CD4-positive, alpha-beta T cell (primary cell): ENCODE measurements around the gene PRKCH. TPM values are rescaled to one million over a fixed set of nuclear protein-coding genes. Genes with fewer than 3 reads are reported as not detected.

Experiments used
- ATAC-seq: fragments of 200-7000 bp; cut with Tn5 transposase; one replicate; pipeline ENCODE4 v1.10.0; 2022; ENCODE audit warnings: mild to moderate bottlenecking; ENCODE audit not compliant: poor library complexity
- CTCF ChIA-PET: fragments of 350-600 bp; sonication (Branson Sonifier 250); formaldehyde crosslinking; loops from one replicate; lab custom pipeline; 2021; ENCODE audit warnings: antibody characterized with exemption, inconsistent platforms; lab: Charles Lee
- POLR2A ChIA-PET: fragments of 350-600 bp; sonication (Branson Sonifier 250); formaldehyde crosslinking; loops from one replicate; lab custom pipeline; 2021; ENCODE audit warnings: antibody characterized with exemption, inconsistent platforms; lab: Charles Lee
- DNase-seq, 14 experiments: peaks; one replicate each; pipeline ENCODE4 v3.0.0-alpha.2; 2013 to 2020; ENCODE audit warnings: mixed read lengths in 2 of 14
- H3K27ac ChIP-seq, 2 donors: one replicate each; pipeline versions ENCODE4 v1.5.1 to v1.7.0; 2013; ENCODE audit warnings: low read length in 2 of 2, low read depth in 1 of 2, mild to moderate bottlenecking in 1 of 2
- H3K27me3 ChIP-seq, 2 experiments: 1 replicate in 1 of 2; 2 replicates in 1 of 2; pipeline versions ENCODE4 v1.6.1 to v1.7.0; 2013; ENCODE audit warnings: low read length in 2 of 2, control low read depth in 1 of 2, mild to moderate bottlenecking in 1 of 2, moderate library complexity in 1 of 2; ENCODE audit not compliant: insufficient read depth in 2 of 2, control insufficient read depth in 1 of 2
- H3K36me3 ChIP-seq: one replicate; pipeline ENCODE4 v1.6.1; 2013; ENCODE audit warnings: low read length, control low read depth; ENCODE audit not compliant: insufficient read depth
- H3K4me1 ChIP-seq: one replicate; pipeline ENCODE4 v1.6.1; 2013; ENCODE audit warnings: low read length, control low read depth; ENCODE audit not compliant: insufficient read depth
- H3K4me3 ChIP-seq: one replicate; pipeline ENCODE4 v1.5.1; 2013; ENCODE audit warnings: mild to moderate bottlenecking, low read length, moderate library complexity
- H3K9me3 ChIP-seq, 2 experiments: 1 replicate in 1 of 2; 2 replicates in 1 of 2; pipeline versions ENCODE4 v1.6.1 to v1.7.0; 2013; ENCODE audit warnings: low read length in 2 of 2, mild to moderate bottlenecking in 2 of 2, control low read depth in 1 of 2, moderate library complexity in 1 of 2; ENCODE audit not compliant: control insufficient read depth in 1 of 2, insufficient read depth in 1 of 2
- H3K27ac Mint-ChIP-seq: one replicate; pipeline ENCODE4 v1.8.0; 2020; ENCODE audit warnings: mixed read lengths
- H3K27me3 Mint-ChIP-seq: one replicate; pipeline ENCODE4 v1.8.0; 2021; ENCODE audit warnings: mixed read lengths
- H3K36me3 Mint-ChIP-seq: one replicate; pipeline ENCODE4 v1.8.0; 2021; ENCODE audit warnings: low read depth, mixed read lengths
- H3K4me1 Mint-ChIP-seq: one replicate; pipeline ENCODE4 v1.8.0; 2021; ENCODE audit warnings: low read depth, mixed read lengths
- H3K4me3 Mint-ChIP-seq: one replicate; pipeline ENCODE4 v1.8.0; 2020; ENCODE audit warnings: mild to moderate bottlenecking, mixed read lengths
- H3K9me3 Mint-ChIP-seq: one replicate; pipeline ENCODE4 v1.8.0; 2020; ENCODE audit warnings: mixed read lengths
- CTCF ChIP-seq: fragments of 200-600 bp; IDR thresholded peaks from one replicate; pipeline ENCODE4 v1.8.0; 2022; ENCODE audit warnings: antibody characterized with exemption, mild to moderate bottlenecking
- intact Hi-C, 2 experiments: fragments of 100-400 bp; cut with DNase I in 1 of 2; cut with micrococcal nuclease in 1 of 2; formaldehyde crosslinking; loops; one replicate each; pipeline versions ENCODE4 v1.15.1 to v1.9.0; 2023 to 2025; cut with DNase I, micrococcal nuclease
- total RNA-seq, 174 experiments: library from RNA in 2 of 174; stranded (reverse) in 2 of 174; gene quantifications; one replicate each; pipeline ENCODE4 v1.2.3 and lab custom pipeline; 2021 to 2026

The PRKCH gene
- total RNA-seq, 2 experiments from 2014 or later, result 378 to 385 TPM

GRCh38 chr14:61485661-61486060 is 164.3 kb downstream of the PRKCH start:
- H3K36me3 ChIP-seq, result peaks cover 96% of the 10 kb centered on the region
- no peaks in the 10 kb centered on the region for H3K9me3 ChIP-seq
- ChIA-PET POLR2A (interaction anchor here (1.1 kb wide), 1 partner anchor 9 kb away, joined by 3 read pairs; no protein-coding TSS in a partner anchor), CTCF (no interaction called here)
- Mint-ChIP-seq H3K27ac (peak overlapping the region; percentile 79), H3K4me1 (peaks cover 80% of the 10 kb centered on the region), H3K4me3 (no peak overlapping the region), H3K36me3 (peaks cover 29% of the 10 kb centered on the region), H3K27me3 (no peaks in the 10 kb centered on the region), H3K9me3 (no peaks in the 10 kb centered on the region)
- ATAC-seq, result no peak
- no peaks in the 10 kb centered on the region for H3K27me3 ChIP-seq
- intact Hi-C loops, result no loop called here
- H3K27ac ChIP-seq, result no peak overlapping the region
- H3K4me1 ChIP-seq, result peaks cover 33% of the 10 kb centered on the region
- TF ChIP-seq CTCF, result no peak
- no peak overlapping the region for H3K4me3 ChIP-seq
- DNase-seq, result no peak

- no peaks in the 10 kb centered on the region for H3K9me3 ChIP-seq
- peaks cover 34% of the 10 kb centered on the region for H3K4me1 ChIP-seq
- H3K9me3 Mint-ChIP-seq, result no peaks in the 10 kb centered on the region
- no peak overlapping the region for H3K27ac ChIP-seq
- peaks cover 68% of the 10 kb centered on the region for H3K4me1 Mint-ChIP-seq
- peaks cover 97% of the 10 kb centered on the region for H3K36me3 ChIP-seq
- intact Hi-C loops, result no loop called here
- H3K27me3 Mint-ChIP-seq, result no peaks in the 10 kb centered on the region
- ChIA-PET POLR2A (interaction anchor here (1.0 kb wide), 1 partner anchor 15 kb away, joined by 3 read pairs; no protein-coding TSS in a partner anchor), CTCF (interaction anchor here (1.0 kb wide), 1 partner anchor 33 kb away, joined by 3 read pairs; no protein-coding TSS in a partner anchor)
- peaks cover 16% of the 10 kb centered on the region for H3K36me3 Mint-ChIP-seq
- ATAC-seq (no peak), DNase-seq (no peak)
- H3K4me3 ChIP-seq, result no peak overlapping the region
- H3K27ac Mint-ChIP-seq, result peak overlapping the region; percentile 72
- TF ChIP-seq CTCF, result no peak
- no peaks in the 10 kb centered on the region for H3K27me3 ChIP-seq
- H3K4me3 Mint-ChIP-seq, result no peak overlapping the region
These were observed 165.6 kb downstream of the PRKCH start for GRCh38 chr14:61486930-61487495.

- no peak overlapping the region for H3K4me3 Mint-ChIP-seq
- ChIA-PET POLR2A (interaction anchor here (1.7 to 2.6 kb wide), 2 partner anchors 12 to 13 kb away, joined by 7 to 8 read pairs; no protein-coding TSS in a partner anchor), CTCF (interaction anchor here (1.2 to 2.0 kb wide), 3 partner anchors 8 to 31 kb away, joined by 3 to 6 read pairs (median 4); no protein-coding TSS in a partner anchor)
- ATAC-seq (no peak), DNase-seq (no peak)
- Histone ChIP-seq H3K9me3 (no peaks in the 10 kb centered on the region), H3K27me3 (no peaks in the 10 kb centered on the region), H3K4me3 (no peak overlapping the region), H3K27ac (no peak overlapping the region), H3K36me3 (peaks cover 98% of the 10 kb centered on the region), H3K4me1 (peaks cover 46% of the 10 kb centered on the region)
- H3K4me1 Mint-ChIP-seq, result peaks cover 53% of the 10 kb centered on the region
- intact Hi-C loops, result loop anchor here in 1 of 2 experiments (2.0 kb wide), 1 partner anchor 26 kb away; no protein-coding TSS in a partner anchor
- no peak for TF ChIP-seq CTCF
- H3K9me3 Mint-ChIP-seq, result no peaks in the 10 kb centered on the region
- no peaks in the 10 kb centered on the region for H3K36me3 Mint-ChIP-seq
- no peaks in the 10 kb centered on the region for H3K27me3 Mint-ChIP-seq
- H3K27ac Mint-ChIP-seq, result no peak overlapping the region
These were observed 167.3 kb downstream of the PRKCH start for GRCh38 chr14:61488417-61489401.
